CD8-positive, alpha-beta memory T cell (primary cell): Measurements from ENCODE around the gene MRPL24. TPM values are rescaled to one million over a fixed set of nuclear protein-coding genes. Genes with fewer than 3 reads are reported as not detected.
A peak's percentile ranks its signal among the peaks of the same experiment; 100 is the strongest.

Experiments used
- CTCF ChIA-PET: fragments of 350-600 bp; sonication (Branson Sonifier 250); formaldehyde crosslinking; loops from one replicate; lab custom pipeline; 2021; ENCODE audit warnings: antibody characterized with exemption; lab: Charles Lee
- POLR2A ChIA-PET: fragments of 350-600 bp; sonication (Branson Sonifier 250); formaldehyde crosslinking; loops from one replicate; lab custom pipeline; 2021; ENCODE audit warnings: antibody characterized with exemption; lab: Charles Lee
- DNase-seq, 5 donors: peaks; one replicate each; pipeline versions ENCODE4 v3.0.0 to v3.0.0-alpha.2; 2020 to 2022; ENCODE audit warnings: mixed read lengths in 1 of 5
- H3K27ac ChIP-seq: one replicate; pipeline ENCODE4 v1.7.0; 2013; ENCODE audit warnings: low read depth, mild to moderate bottlenecking, low read length, moderate library complexity
- H3K27me3 ChIP-seq: 2 replicates; pipeline ENCODE4 v1.7.0; 2013; ENCODE audit warnings: low read length, mild to moderate bottlenecking; ENCODE audit not compliant: insufficient read depth, poor library complexity, severe bottlenecking
- H3K36me3 ChIP-seq: 2 replicates; pipeline ENCODE4 v1.7.0; 2013; ENCODE audit warnings: mild to moderate bottlenecking, low read length, moderate library complexity; ENCODE audit not compliant: insufficient read depth
- H3K4me1 ChIP-seq: 2 replicates; pipeline ENCODE4 v1.7.0; 2013; ENCODE audit warnings: mild to moderate bottlenecking, low read length, moderate library complexity; ENCODE audit not compliant: insufficient read depth
- H3K4me3 ChIP-seq: 2 replicates; pipeline ENCODE4 v1.7.0; 2013; ENCODE audit warnings: mild to moderate bottlenecking, low read length
- H3K9me3 ChIP-seq: 2 replicates; pipeline ENCODE4 v1.7.0; 2013; ENCODE audit warnings: mild to moderate bottlenecking, low read length
- H3K27ac Mint-ChIP-seq, 8 donors: one replicate each; pipeline ENCODE4 v1.8.0; 2020 to 2021; ENCODE audit warnings: mixed read lengths in 8 of 8, mild to moderate bottlenecking in 6 of 8, inconsistent platforms in 3 of 8, moderate library complexity in 3 of 8
- H3K27me3 Mint-ChIP-seq, 2 donors: one replicate each; pipeline ENCODE4 v1.8.0; 2020 to 2021; ENCODE audit warnings: mixed read lengths in 2 of 2, mild to moderate bottlenecking in 1 of 2, moderate library complexity in 1 of 2
- H3K36me3 Mint-ChIP-seq, 3 donors: one replicate each; pipeline ENCODE4 v1.8.0; 2020 to 2021; ENCODE audit warnings: mixed read lengths in 3 of 3, inconsistent platforms in 1 of 3, mild to moderate bottlenecking in 1 of 3
- H3K4me1 Mint-ChIP-seq, 3 donors: one replicate each; pipeline ENCODE4 v1.8.0; 2020 to 2021; ENCODE audit warnings: mixed read lengths in 3 of 3, inconsistent platforms in 1 of 3, mild to moderate bottlenecking in 1 of 3
- H3K4me3 Mint-ChIP-seq, 7 donors: one replicate each; pipeline ENCODE4 v1.8.0; 2020 to 2021; ENCODE audit warnings: mixed read lengths in 7 of 7, mild to moderate bottlenecking in 6 of 7, moderate library complexity in 4 of 7, inconsistent platforms in 2 of 7
- H3K9me3 Mint-ChIP-seq, 5 donors: one replicate each; pipeline ENCODE4 v1.8.0; 2020 to 2022; ENCODE audit warnings: mixed read lengths in 5 of 5, mild to moderate bottlenecking in 3 of 5, moderate library complexity in 2 of 5, inconsistent platforms in 1 of 5
- polyA plus RNA-seq: library from polyadenylated mRNA; unstranded; fragments of 300-500 nt; fragmentation: Illumina TruSeq; gene quantifications from one replicate; pipeline ENCODE4 v1.2.3, GENCODE V29; 2021
- total RNA-seq, 2 experiments: library from RNA; stranded (reverse); gene quantifications; one replicate each; pipeline ENCODE4 v1.2.3, GENCODE V29; 2021

Gene MRPL24
- total and polyA plus RNA-seq, 3 experiments from 2014 or later, result 92.2 to 131 (median 122) TPM

GRCh38 chr1:156727926-156728598, 12.8 kb downstream of the MRPL24 start, which contains the start of gene METTL25B:
METTL25B (plus strand) TSS chr1:156728469; CDS start chr1:156729105, 636 bp downstream.
- ChIA-PET POLR2A (interaction anchor here (0.6 to 4.2 kb wide), 12 partner anchors 11 to 133 kb away, joined by 3 to 45 read pairs (median 6); partner anchors contain the start of genes HDGF, MRPL24, NTRK1 and PRCC), CTCF (interaction anchor here (0.6 to 6.5 kb wide), 12 partner anchors 14 to 133 kb away, joined by 3 to 183 read pairs (median 30); partner anchors contain the start of genes CRABP2, HDGF, INSRR and MRPL24)
- no peaks in the 10 kb centered on the region for H3K9me3 Mint-ChIP-seq
- H3K4me1 Mint-ChIP-seq, result peaks cover 31 to 33% (median 32%) of the 10 kb centered on the region in 3 donors
- peak in 4 of 5 donors; percentile 68 to 84 (median 74) for DNase-seq
- H3K27me3 Mint-ChIP-seq, result peaks cover 0 to 2% of the 10 kb centered on the region in 2 donors
- H3K4me3 Mint-ChIP-seq, result peak within 1 kb of the TSS in 1 of 7 donors; percentile 55
- Histone ChIP-seq H3K4me1 (peaks cover 39% of the 10 kb centered on the region), H3K27me3 (no peaks in the 10 kb centered on the region), H3K27ac (peak within 1 kb of the TSS; percentile 98), H3K4me3 (peak within 1 kb of the TSS; percentile 97), H3K9me3 (no peaks in the 10 kb centered on the region), H3K36me3 (peaks cover 17% of the 10 kb centered on the region)
- H3K36me3 Mint-ChIP-seq, result peaks cover 9 to 42% (median 14%) of the 10 kb centered on the region in 3 donors
- peak within 1 kb of the TSS in 4 of 8 donors; percentile 99 to 100 (median 99) for H3K27ac Mint-ChIP-seq

DNA sequence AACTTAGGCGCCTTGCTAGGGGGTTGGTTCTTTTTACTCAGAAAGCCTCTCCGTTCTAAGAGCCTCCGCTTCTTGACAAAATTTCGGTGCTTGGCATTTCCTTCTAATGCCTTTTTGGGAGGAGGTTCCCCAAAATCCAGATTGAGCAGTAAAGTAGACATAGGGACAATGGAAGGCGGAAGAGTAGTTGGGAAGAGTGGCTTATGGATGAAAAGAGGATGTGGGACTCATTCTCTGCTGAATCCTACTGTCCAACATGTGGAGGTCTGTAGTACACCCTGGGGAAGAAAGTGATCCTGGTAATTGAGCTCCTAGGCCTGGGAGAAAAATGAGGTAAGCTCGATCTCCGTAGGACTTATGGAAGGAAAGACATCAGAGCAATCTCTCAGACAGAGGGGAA, 13.4 kb downstream of the MRPL24 start:
- H3K27ac Mint-ChIP-seq, result peak overlapping the region in 4 of 8 donors; percentile 99 to 100 (median 99)
- Histone ChIP-seq H3K9me3 (no peaks in the 10 kb centered on the region), H3K27me3 (no peaks in the 10 kb centered on the region), H3K27ac (peak overlapping the region; percentile 98), H3K4me3 (peak overlapping the region; percentile 80), H3K36me3 (peaks cover 21% of the 10 kb centered on the region), H3K4me1 (peaks cover 39% of the 10 kb centered on the region)
- H3K4me3 Mint-ChIP-seq, result no peak overlapping the region
- peaks cover 0 to 2% of the 10 kb centered on the region in 2 donors for H3K27me3 Mint-ChIP-seq
- CTCF ChIA-PET, result interaction anchor here (0.6 to 6.5 kb wide), 18 partner anchors 13 to 162 kb away, joined by 3 to 183 read pairs (median 14); partner anchors contain the start of genes CRABP2, HDGF, INSRR and MRPL24
- peaks cover 9 to 42% (median 13%) of the 10 kb centered on the region in 3 donors for H3K36me3 Mint-ChIP-seq
- no peaks in the 10 kb centered on the region for H3K9me3 Mint-ChIP-seq
- peaks cover 31 to 33% (median 32%) of the 10 kb centered on the region in 3 donors for H3K4me1 Mint-ChIP-seq
- POLR2A ChIA-PET, result interaction anchor here (0.8 to 4.2 kb wide), 7 partner anchors 13 to 133 kb away, joined by 3 to 45 read pairs (median 9); partner anchors contain the start of genes HDGF, MRPL24, NTRK1 and PRCC
- no peak for DNase-seq

DNA sequence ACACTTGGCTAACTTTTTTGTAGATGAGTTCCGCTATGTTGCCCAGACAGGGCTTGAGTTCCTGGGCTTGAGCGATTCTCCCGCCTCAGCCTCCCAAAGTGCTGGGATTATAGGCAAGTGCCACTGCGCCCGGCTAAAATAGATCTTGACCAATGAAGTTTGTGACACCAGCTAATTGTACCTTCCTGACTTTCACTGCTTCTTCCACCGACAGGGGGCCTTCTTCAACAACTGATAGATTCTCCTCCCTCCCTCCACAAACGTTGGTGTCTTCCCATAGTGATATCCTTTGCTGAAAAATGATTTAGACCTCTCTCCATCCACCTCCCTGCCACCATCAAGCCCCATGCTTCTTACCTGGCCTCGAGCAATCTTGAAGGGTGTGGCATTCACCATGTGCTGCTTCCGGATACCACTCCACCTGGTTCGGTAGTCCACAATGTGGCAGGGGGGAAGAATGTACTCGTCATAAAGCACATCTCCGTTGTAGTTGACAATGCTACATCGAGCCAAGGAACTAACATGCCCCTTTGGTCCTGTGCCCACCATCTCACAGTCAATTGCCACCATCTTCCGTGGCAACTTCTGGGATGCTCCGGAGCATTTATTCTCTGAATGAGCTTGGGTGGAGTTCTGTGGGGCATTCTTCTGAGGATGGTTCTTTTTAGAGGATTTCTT, 14.2 kb downstream of the MRPL24 start:
- no peaks in the 10 kb centered on the region for H3K9me3 ChIP-seq
- Mint-ChIP-seq H3K9me3 (no peaks in the 10 kb centered on the region), H3K4me1 (peaks cover 31 to 34% (median 33%) of the 10 kb centered on the region in 3 donors), H3K36me3 (peaks cover 9 to 44% (median 13%) of the 10 kb centered on the region in 3 donors), H3K27ac (peak overlapping the region in 1 of 8 donors; percentile 99), H3K27me3 (peaks cover 0 to 2% of the 10 kb centered on the region in 2 donors), H3K4me3 (no peak overlapping the region)
- ChIA-PET CTCF (interaction anchor here (0.8 to 6.5 kb wide), 46 partner anchors 9 to 341 kb away, joined by 3 to 183 read pairs (median 6); partner anchors contain the start of genes CRABP2, HDGF, INSRR and MRPL24), POLR2A (interaction anchor here (1.0 to 4.2 kb wide), 6 partner anchors 14 to 40 kb away, joined by 4 to 45 read pairs (median 16); partner anchors contain the start of genes CRABP2, HDGF, MRPL24 and PRCC)
- DNase-seq, result peak in 3 of 5 donors; percentile 36 to 48 (median 39)
- H3K4me3 ChIP-seq, result peak overlapping the region; percentile 80
- H3K27ac ChIP-seq, result peak overlapping the region; percentile 98
- H3K27me3 ChIP-seq, result no peaks in the 10 kb centered on the region
- peaks cover 39% of the 10 kb centered on the region for H3K4me1 ChIP-seq
- H3K36me3 ChIP-seq, result peaks cover 24% of the 10 kb centered on the region

- Histone ChIP-seq H3K4me3 (peak overlapping the region; percentile 80), H3K4me1 (peaks cover 39% of the 10 kb centered on the region)
- CTCF ChIA-PET, result interaction anchor here (0.8 to 6.5 kb wide), 46 partner anchors 9 to 340 kb away, joined by 3 to 183 read pairs (median 6); partner anchors contain the start of genes CRABP2, HDGF, INSRR and MRPL24
Measured at GRCh38 chr1:156725683-156726280, 15.1 kb downstream of the MRPL24 start.

GRCh38 chr1:156721535-156721934, 19.4 kb downstream of the MRPL24 start:
- Histone ChIP-seq H3K27ac (no peak overlapping the region), H3K4me1 (peaks cover 26% of the 10 kb centered on the region), H3K27me3 (no peaks in the 10 kb centered on the region), H3K36me3 (peaks cover 44% of the 10 kb centered on the region), H3K9me3 (no peaks in the 10 kb centered on the region), H3K4me3 (no peak overlapping the region)
- DNase-seq, result no peak
- CTCF ChIA-PET, result interaction anchor here (1.2 to 5.3 kb wide), 3 partner anchors 13 to 35 kb away, joined by 3 to 32 read pairs (median 3); no protein-coding TSS in a partner anchor
- peaks cover 9 to 63% (median 14%) of the 10 kb centered on the region in 3 donors for H3K36me3 Mint-ChIP-seq
- H3K4me1 Mint-ChIP-seq, result peaks cover 16 to 20% (median 20%) of the 10 kb centered on the region in 3 donors
- H3K27ac Mint-ChIP-seq, result peak overlapping the region in 2 of 8 donors; percentile 32 to 74
- peaks cover 0 to 1% of the 10 kb centered on the region in 2 donors for H3K27me3 Mint-ChIP-seq
- no peaks in the 10 kb centered on the region for H3K9me3 Mint-ChIP-seq
- POLR2A ChIA-PET, result interaction anchor here (0.6 kb wide), 1 partner anchor 139 kb away, joined by 4 read pairs; the partner anchor contains the start of gene NTRK1
- H3K4me3 Mint-ChIP-seq, result no peak overlapping the region

More at GRCh38 chr1:156725683-156726280, 15.1 kb downstream of the MRPL24 start:
- peak; percentile 72 to 84 (median 76) for DNase-seq
- Mint-ChIP-seq H3K9me3 (no peaks in the 10 kb centered on the region), H3K27ac (no peak overlapping the region), H3K4me3 (no peak overlapping the region), H3K27me3 (peaks cover 0 to 2% of the 10 kb centered on the region in 2 donors), H3K4me1 (peaks cover 29 to 34% (median 31%) of the 10 kb centered on the region in 3 donors), H3K36me3 (peaks cover 9 to 54% (median 13%) of the 10 kb centered on the region in 3 donors)
- POLR2A ChIA-PET, result interaction anchor here (0.9 to 4.2 kb wide), 6 partner anchors 15 to 41 kb away, joined by 3 to 28 read pairs (median 4); partner anchors contain the start of genes CRABP2, HDGF and PRCC
- Histone ChIP-seq H3K36me3 (peaks cover 33% of the 10 kb centered on the region), H3K27ac (peak overlapping the region; percentile 44), H3K27me3 (no peaks in the 10 kb centered on the region), H3K9me3 (no peaks in the 10 kb centered on the region)

- POLR2A ChIA-PET, result interaction anchor here (0.6 kb wide), 1 partner anchor 140 kb away, joined by 4 read pairs; the partner anchor contains the start of gene NTRK1
- H3K27ac Mint-ChIP-seq, result peak overlapping the region in 1 of 8 donors; percentile 46
- no peaks in the 10 kb centered on the region for H3K27me3 ChIP-seq
- peaks cover 22% of the 10 kb centered on the region for H3K4me1 ChIP-seq
- CTCF ChIA-PET, result interaction anchor here (1.2 to 5.3 kb wide), 3 partner anchors 13 to 35 kb away, joined by 3 to 32 read pairs (median 3); no protein-coding TSS in a partner anchor
- peaks cover 18 to 20% (median 20%) of the 10 kb centered on the region in 3 donors for H3K4me1 Mint-ChIP-seq
- peaks cover 44% of the 10 kb centered on the region for H3K36me3 ChIP-seq
- no peak overlapping the region for H3K4me3 ChIP-seq
- no peaks in the 10 kb centered on the region for H3K9me3 Mint-ChIP-seq
- peaks cover 9 to 64% (median 15%) of the 10 kb centered on the region in 3 donors for H3K36me3 Mint-ChIP-seq
- H3K27me3 Mint-ChIP-seq, result peaks cover 0 to 1% of the 10 kb centered on the region in 2 donors
- no peak overlapping the region for H3K27ac ChIP-seq
- no peak overlapping the region for H3K4me3 Mint-ChIP-seq
- H3K9me3 ChIP-seq, result no peaks in the 10 kb centered on the region
- DNase-seq, result no peak
Measured at GRCh38 chr1:156721131-156721530, 19.8 kb downstream of the MRPL24 start.
